ENCODE measurements around the gene FAM168B. TPM values are rescaled to one million over a fixed set of nuclear protein-coding genes. Genes with fewer than 3 reads are reported as not detected.

The FAM168B gene
- polyA plus RNA-seq, 1 donor (not counting 4 experiments of a cell fraction or from before 2014, with no cell fraction given) = 50.8 TPM

- no peak for FAIRE-seq
- no peak overlapping the region for H3K27ac ChIP-seq (ENCODE audit: control insufficient read depth, insufficient read depth, low read length)
- no peak for DNase-seq (ENCODE audit: low read depth, low spot score)
- peaks cover 7% of the 10 kb centered on the region for H3K9me3 ChIP-seq (ENCODE audit: control insufficient read depth, low read depth, low read length)
- no peak overlapping the region for H3K4me2 ChIP-seq (ENCODE audit: control insufficient read depth, extremely low read depth, insufficient read depth, low read depth, low read length)
- H3K27me3 ChIP-seq (ENCODE audit: control insufficient read depth, extremely low read depth, insufficient read depth, low read length) = no peaks in the 10 kb centered on the region
- H3K4me1 ChIP-seq (ENCODE audit: control insufficient read depth, extremely low read depth, insufficient read depth, low read length) = peaks cover 12% of the 10 kb centered on the region
- H3K9me1 ChIP-seq (ENCODE audit: control insufficient read depth, extremely low read depth, insufficient read depth, low read length) = no peaks in the 10 kb centered on the region
- dilution Hi-C loops (cut with MboI; ENCODE audit: extremely low pct_ligation_motif_present, low sequenced_read_pairs) = no loop called here
- H3K79me2 ChIP-seq (ENCODE audit: control insufficient read depth, insufficient read depth, low read length) = no peaks in the 10 kb centered on the region
- no peak overlapping the region for H3K9ac ChIP-seq (ENCODE audit: control insufficient read depth, extremely low read depth, insufficient read depth, low read length)
- H2AFZ ChIP-seq (ENCODE audit: control insufficient read depth, low read length) = no peak overlapping the region
- no peaks in the 10 kb centered on the region for H4K20me1 ChIP-seq (ENCODE audit: control insufficient read depth, extremely low read depth, insufficient read depth, low read length)
- H3K36me3 ChIP-seq (ENCODE audit: control insufficient read depth in 2 of 2, extremely low read depth in 1 of 2, insufficient read depth in 2 of 2, low read length in 2 of 2) = peaks cover 0 to 16% of the 10 kb centered on the region in 2 experiments
- TF ChIP-seq CTCF (optimal IDR thresholded peaks at IDR 0.05 in 1 of 3, IDR thresholded peaks at IDR 0.05 in 1 of 3, conservative IDR thresholded peaks at IDR 0.05 in 1 of 3; ENCODE audit: extremely low read depth in 1 of 3, insufficient read depth in 2 of 3, low read length in 3 of 3) (no peak), EZH2 (IDR thresholded peaks at IDR 0.05; ENCODE audit: low read length) (no peak)
- H3K4me3 ChIP-seq (ENCODE audit: control insufficient read depth in 2 of 3, extremely low read depth in 1 of 3, insufficient read depth in 2 of 3, low read depth in 1 of 3, low read length in 3 of 3) = no peak overlapping the region
Observed at GRCh38 chr2:131029812-131030211, 63.4 kb downstream of the FAM168B start.

- TF ChIP-seq CTCF (optimal IDR thresholded peaks at IDR 0.05 in 1 of 3, IDR thresholded peaks at IDR 0.05 in 1 of 3, conservative IDR thresholded peaks at IDR 0.05 in 1 of 3; ENCODE audit: extremely low read depth in 1 of 3, insufficient read depth in 2 of 3, low read length in 3 of 3) = no peak
- TF ChIP-seq EZH2 (IDR thresholded peaks at IDR 0.05; ENCODE audit: low read length) = no peak
- FAIRE-seq (no peak), DNase-seq (ENCODE audit: low read depth, low spot score) (no peak)
- Histone ChIP-seq H2AFZ (ENCODE audit: control insufficient read depth, low read length) (no peak overlapping the region), H3K27me3 (ENCODE audit: control insufficient read depth, extremely low read depth, insufficient read depth, low read length) (no peaks in the 10 kb centered on the region), H3K27ac (ENCODE audit: control insufficient read depth, insufficient read depth, low read length) (no peak overlapping the region), H3K9ac (ENCODE audit: control insufficient read depth, extremely low read depth, insufficient read depth, low read length) (no peak overlapping the region), H3K79me2 (ENCODE audit: control insufficient read depth, insufficient read depth, low read length) (no peaks in the 10 kb centered on the region), H3K9me3 (ENCODE audit: control insufficient read depth, low read depth, low read length) (peaks cover 7% of the 10 kb centered on the region), H4K20me1 (ENCODE audit: control insufficient read depth, extremely low read depth, insufficient read depth, low read length) (no peaks in the 10 kb centered on the region), H3K36me3 (ENCODE audit: control insufficient read depth in 2 of 2, extremely low read depth in 1 of 2, insufficient read depth in 2 of 2, low read length in 2 of 2) (peaks cover 0 to 16% of the 10 kb centered on the region in 2 experiments), H3K4me2 (ENCODE audit: control insufficient read depth, extremely low read depth, insufficient read depth, low read depth, low read length) (no peak overlapping the region), H3K4me1 (ENCODE audit: control insufficient read depth, extremely low read depth, insufficient read depth, low read length) (peaks cover 12% of the 10 kb centered on the region), H3K9me1 (ENCODE audit: control insufficient read depth, extremely low read depth, insufficient read depth, low read length) (no peaks in the 10 kb centered on the region), H3K4me3 (ENCODE audit: control insufficient read depth in 2 of 3, extremely low read depth in 1 of 3, insufficient read depth in 2 of 3, low read depth in 1 of 3, low read length in 3 of 3) (no peak overlapping the region)
- dilution Hi-C loops (cut with MboI; ENCODE audit: extremely low pct_ligation_motif_present, low sequenced_read_pairs) = no loop called here
Observed at GRCh38 chr2:131027566-131028528, 65.4 kb downstream of the FAM168B start.

Data from keratinocyte (primary cell).